Hepatocyte (in vitro differentiated cells): ENCODE results near the gene HSD17B3. TPM values are rescaled to one million over a fixed set of nuclear protein-coding genes. Genes with fewer than 3 reads are reported as not detected.
"Not testable (repeated sequence)": the region's sequence is repeated elsewhere in the genome, so short reads cannot be mapped to it uniquely, and the experiment has no call there.

Source experiments
- DNase-seq: peaks from one replicate; pipeline ENCODE4 v3.0.0-alpha.2; 2016; ENCODE audit warnings: low spot score
- H2AFZ ChIP-seq: fragments of 200-600 bp; sonication (generic); 2 replicates; pipeline ENCODE4 v1.6.0; 2016; ENCODE audit warnings: antibody characterized with exemption, mild to moderate bottlenecking
- H3K27ac ChIP-seq: fragments of 200-600 bp; sonication (generic); 2 replicates; pipeline ENCODE4 v1.5.1; 2016; ENCODE audit warnings: mild to moderate bottlenecking
- H3K27me3 ChIP-seq: fragments of 200-600 bp; sonication (generic); 2 replicates; pipeline ENCODE4 v1.6.1; 2016
- H3K36me3 ChIP-seq: fragments of 200-600 bp; sonication (generic); replicated peaks from 2 replicates; pipeline ENCODE4 v1.5.1; 2016; ENCODE audit warnings: low read depth; ENCODE audit not compliant: insufficient read depth
- H3K4me1 ChIP-seq: fragments of 200-600 bp; sonication (generic); 2 replicates; pipeline ENCODE4 v1.5.1; 2016; ENCODE audit warnings: mild to moderate bottlenecking, moderate library complexity; ENCODE audit not compliant: insufficient read depth
- H3K4me2 ChIP-seq: fragments of 200-600 bp; sonication (generic); 2 replicates; pipeline ENCODE4 v1.6.0; 2016
- H3K4me3 ChIP-seq: fragments of 200-600 bp; sonication (generic); 2 replicates; pipeline ENCODE4 v1.5.1; 2016; ENCODE audit warnings: mild to moderate bottlenecking
- H3K79me2 ChIP-seq: fragments of 200-600 bp; sonication (generic); 2 replicates; pipeline ENCODE4 v1.6.0; 2017; ENCODE audit warnings: mild to moderate bottlenecking
- H3K9me2 ChIP-seq: fragments of 200-600 bp; sonication (generic); replicated peaks from 2 replicates; pipeline ENCODE4 v1.6.0; 2017; ENCODE audit warnings: mild to moderate bottlenecking; ENCODE audit not compliant: insufficient read depth
- H3K9me3 ChIP-seq: fragments of 200-600 bp; sonication (generic); 2 replicates; pipeline ENCODE4 v1.5.1; 2016; ENCODE audit warnings: low read depth, mild to moderate bottlenecking
- H4K20me1 ChIP-seq: fragments of 200-600 bp; sonication (generic); 2 replicates; pipeline ENCODE4 v1.6.0; 2016; ENCODE audit warnings: mild to moderate bottlenecking; ENCODE audit not compliant: insufficient read depth, poor library complexity, severe bottlenecking
- EZH2 ChIP-seq: fragments of 200-600 bp; sonication (generic); IDR thresholded peaks from 2 replicates; pipeline ENCODE4 v1.6.1; 2016; ENCODE audit warnings: antibody characterized with exemption, mild to moderate bottlenecking, borderline replicate concordance
- EZH2phosphoT487 ChIP-seq: fragments of 200-600 bp; sonication (generic); IDR thresholded peaks from one replicate; pipeline ENCODE4 v1.6.1; 2018; ENCODE audit warnings: antibody characterized with exemption, mild to moderate bottlenecking, low read depth, moderate library complexity; ENCODE audit not compliant: unreplicated experiment, severe bottlenecking
- WGBS: methylation state at CpG from one replicate; pipeline ENCODE4 v1.1.6; 2016; ENCODE audit warnings: low lambda C conversion rate; ENCODE audit errors: missing lambda C conversion rate; 5-methylcytosine and 5-hydroxymethylcytosine counted together
- polyA plus RNA-seq: library from polyadenylated mRNA; unstranded; fragments of >200 nt; fragmentation: Nextera tagmentation; extraction: Ambion mirVana; gene quantifications from 2 replicates; pipeline ENCODE4 v1.2.1, GENCODE V29; 2016
- total RNA-seq: library from RNA; depleted of rRNA; stranded (reverse); fragments of >200 nt; gene quantifications from 2 replicates; pipeline ENCODE4 v1.2.3, GENCODE V29; 2014
- TF ChIP-seq, protein P1 (sequence below): fragments of 200-600 bp; sonication (generic); IDR thresholded peaks from 2 replicates; pipeline ENCODE4 v1.5.1; 2016; ENCODE audit warnings: antibody characterized with exemption, mild to moderate bottlenecking; ENCODE audit not compliant: poor library complexity

Gene HSD17B3
- total and polyA plus RNA-seq, 2 experiments from 2014 or later: 0.67 to 0.74 TPM

GRCh38 chr9:96236854-96237550 lies 65.0 kb downstream of the HSD17B3 start:
- no peak overlapping the region for H3K4me3 ChIP-seq
- WGBS: 54% methylated on average over 5 of the region's 5 CpGs
- no peak overlapping the region for H2AFZ ChIP-seq
- no peaks in the 10 kb centered on the region for H3K4me1 ChIP-seq
- H3K27me3 ChIP-seq: no peaks in the 10 kb centered on the region
- no peaks in the 10 kb centered on the region for H3K9me3 ChIP-seq
- H3K27ac ChIP-seq: peak overlapping the region; percentile 10
- no peak overlapping the region for H3K4me2 ChIP-seq
- H4K20me1 ChIP-seq: no peaks in the 10 kb centered on the region
- TF ChIP-seq, protein P1, sequence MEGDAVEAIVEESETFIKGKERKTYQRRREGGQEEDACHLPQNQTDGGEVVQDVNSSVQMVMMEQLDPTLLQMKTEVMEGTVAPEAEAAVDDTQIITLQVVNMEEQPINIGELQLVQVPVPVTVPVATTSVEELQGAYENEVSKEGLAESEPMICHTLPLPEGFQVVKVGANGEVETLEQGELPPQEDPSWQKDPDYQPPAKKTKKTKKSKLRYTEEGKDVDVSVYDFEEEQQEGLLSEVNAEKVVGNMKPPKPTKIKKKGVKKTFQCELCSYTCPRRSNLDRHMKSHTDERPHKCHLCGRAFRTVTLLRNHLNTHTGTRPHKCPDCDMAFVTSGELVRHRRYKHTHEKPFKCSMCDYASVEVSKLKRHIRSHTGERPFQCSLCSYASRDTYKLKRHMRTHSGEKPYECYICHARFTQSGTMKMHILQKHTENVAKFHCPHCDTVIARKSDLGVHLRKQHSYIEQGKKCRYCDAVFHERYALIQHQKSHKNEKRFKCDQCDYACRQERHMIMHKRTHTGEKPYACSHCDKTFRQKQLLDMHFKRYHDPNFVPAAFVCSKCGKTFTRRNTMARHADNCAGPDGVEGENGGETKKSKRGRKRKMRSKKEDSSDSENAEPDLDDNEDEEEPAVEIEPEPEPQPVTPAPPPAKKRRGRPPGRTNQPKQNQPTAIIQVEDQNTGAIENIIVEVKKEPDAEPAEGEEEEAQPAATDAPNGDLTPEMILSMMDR: no peak
- TF ChIP-seq EZH2phosphoT487 (no peak), EZH2 (no peak)
- DNase-seq: no peak
- no peaks in the 10 kb centered on the region for H3K36me3 ChIP-seq
- no peaks in the 10 kb centered on the region for H3K79me2 ChIP-seq
- H3K9me2 ChIP-seq: no peaks in the 10 kb centered on the region

- not testable (repeated sequence) for H3K79me2 ChIP-seq, DNase-seq, H3K27me3 ChIP-seq, H3K4me3 ChIP-seq, H3K27ac ChIP-seq, H3K9me3 ChIP-seq, H3K4me2 ChIP-seq, H3K36me3 ChIP-seq, H2AFZ ChIP-seq, H3K9me2 ChIP-seq, H3K4me1 ChIP-seq, H4K20me1 ChIP-seq
- 95% methylated on average over 6 of the region's 6 CpGs for WGBS
Observed at GRCh38 chr9:96236337-96236736, 65.6 kb downstream of the HSD17B3 start.

DNA sequence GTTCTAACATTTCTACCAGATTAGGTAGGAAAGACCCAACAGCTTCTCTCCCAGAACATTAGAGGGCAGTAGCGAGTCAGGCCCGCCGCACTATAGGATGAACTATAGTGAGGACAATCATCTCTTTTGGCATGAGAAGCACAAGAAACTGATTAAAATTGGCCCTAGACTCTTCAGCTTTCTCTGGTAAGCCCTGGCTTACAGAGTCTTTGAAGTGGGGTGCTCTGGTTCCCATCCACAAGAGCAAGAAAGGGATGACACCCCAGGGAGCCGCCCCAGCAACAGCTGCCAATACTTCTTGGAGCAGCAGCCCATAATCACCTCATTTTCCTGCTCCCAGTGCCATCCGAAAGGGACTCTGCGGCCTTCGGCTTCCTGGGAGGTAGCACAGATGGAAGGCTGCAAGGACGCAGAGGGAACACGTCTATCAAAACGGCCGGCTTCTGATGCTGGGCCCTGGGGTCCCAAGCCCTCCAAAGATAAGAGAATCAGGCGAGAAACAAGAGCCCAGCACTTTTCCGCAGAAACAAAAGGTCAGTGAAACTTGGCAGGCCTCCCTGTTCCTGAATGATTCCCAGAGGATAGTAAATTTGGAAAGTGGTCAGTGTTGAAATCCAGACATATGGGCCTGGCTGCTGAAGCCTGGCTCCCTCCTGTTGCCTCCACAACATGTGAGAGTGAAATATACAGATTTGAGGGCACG lies 69.3 kb downstream of the HSD17B3 start:
- H4K20me1 ChIP-seq: no peaks in the 10 kb centered on the region
- H3K79me2 ChIP-seq: no peaks in the 10 kb centered on the region
- H3K9me3 ChIP-seq: no peaks in the 10 kb centered on the region
- peak overlapping the region; percentile 50 for H3K27ac ChIP-seq
- no peak overlapping the region for H2AFZ ChIP-seq
- peak overlapping the region; percentile 36 for H3K4me2 ChIP-seq
- H3K9me2 ChIP-seq: no peaks in the 10 kb centered on the region
- peak; percentile 82 for DNase-seq
- H3K36me3 ChIP-seq: no peaks in the 10 kb centered on the region
- TF ChIP-seq, protein P1: peak; percentile 80
- TF ChIP-seq EZH2phosphoT487: no peak
- H3K27me3 ChIP-seq: no peaks in the 10 kb centered on the region
- no peak overlapping the region for H3K4me3 ChIP-seq
- H3K4me1 ChIP-seq: no peaks in the 10 kb centered on the region
- 45% methylated on average over 14 of the region's 14 CpGs for WGBS

DNA sequence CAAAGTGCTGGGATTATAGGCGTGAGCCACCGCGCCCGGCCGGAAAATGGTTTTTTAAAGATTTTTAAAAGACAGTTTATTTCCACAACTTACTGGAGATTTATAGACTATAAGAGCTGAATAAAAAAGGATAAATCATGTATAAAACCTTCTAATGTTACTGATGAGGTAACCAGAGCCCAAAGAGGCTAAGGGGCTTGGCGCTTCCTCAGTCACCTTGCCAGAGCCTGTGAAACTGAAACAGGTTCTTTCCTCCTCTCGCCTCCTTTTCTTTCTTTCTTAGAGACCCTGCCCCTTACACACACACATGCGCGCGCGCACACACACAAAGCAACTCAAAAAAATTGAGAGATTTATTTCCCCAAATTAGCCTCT lies 69.8 kb downstream of the HSD17B3 start:
- no peaks in the 10 kb centered on the region for H3K9me2 ChIP-seq
- no peaks in the 10 kb centered on the region for H4K20me1 ChIP-seq
- H3K79me2 ChIP-seq: no peaks in the 10 kb centered on the region
- H3K27me3 ChIP-seq: no peaks in the 10 kb centered on the region
- H3K9me3 ChIP-seq: no peaks in the 10 kb centered on the region
- no peak overlapping the region for H3K4me3 ChIP-seq
- TF ChIP-seq EZH2phosphoT487 (no peak), EZH2 (no peak)
- TF ChIP-seq, protein P1: no peak
- WGBS: 73% methylated on average over 11 of the region's 11 CpGs
- DNase-seq: no peak
- peak overlapping the region; percentile 10 for H3K4me2 ChIP-seq
- no peaks in the 10 kb centered on the region for H3K36me3 ChIP-seq
- H3K4me1 ChIP-seq: no peaks in the 10 kb centered on the region
- H3K27ac ChIP-seq: no peak overlapping the region
- H2AFZ ChIP-seq: no peak overlapping the region
